Sigmoid colon (tissue), 7 donors: Measurements from ENCODE around the gene RGS19. TPM values are rescaled to one million over a fixed set of nuclear protein-coding genes. Genes with fewer than 3 reads are reported as not detected.

ENCODE experiments used
- DNase-seq: peaks from one replicate; pipeline ENCODE4 v3.0.0-alpha.2; 2019
- H3K27ac ChIP-seq, 4 donors: fragments of 200-600 bp; sonication (generic); one replicate each; pipeline ENCODE4 v1.5.1; 2016 to 2019; ENCODE audit warnings: mild to moderate bottlenecking in 1 of 4
- H3K27me3 ChIP-seq, 3 donors: fragments of 200-600 bp; sonication (generic); one replicate each; pipeline ENCODE4 v1.5.1; 2019; ENCODE audit warnings: mild to moderate bottlenecking in 1 of 3
- H3K36me3 ChIP-seq, 4 donors: fragments of 200-600 bp; sonication (generic); one replicate each; pipeline ENCODE4 v1.5.1; 2016 to 2019
- H3K4me1 ChIP-seq, 4 donors: fragments of 200-600 bp; sonication (generic); one replicate each; pipeline ENCODE4 v1.5.1; 2017 to 2019
- H3K4me3 ChIP-seq, 4 donors: fragments of 200-600 bp; sonication (generic); one replicate each; pipeline ENCODE4 v1.5.1; 2017 to 2019; ENCODE audit warnings: mild to moderate bottlenecking in 2 of 4, moderate library complexity in 1 of 4
- H3K9me3 ChIP-seq, 4 donors: fragments of 200-600 bp in 3 of 4; sonication (generic) in 3 of 4; one replicate each; pipeline versions ENCODE4 v1.5.1 to v1.6.1; 2013 to 2019
- EP300 ChIP-seq, 4 donors: sonication (generic); formaldehyde crosslinking; IDR thresholded peaks; one replicate each; pipeline ENCODE4 v1.6.1; 2017; ENCODE audit warnings: antibody characterized with exemption in 4 of 4
- POLR2A ChIP-seq, 2 donors: fragments of 450-650 bp; IDR thresholded peaks; one replicate each; pipeline ENCODE4 v1.6.1; 2016; ENCODE audit warnings: antibody characterized with exemption in 2 of 2, mild to moderate bottlenecking in 2 of 2, moderate library complexity in 2 of 2
- POLR2AphosphoS5 ChIP-seq, 4 donors: sonication (generic); formaldehyde crosslinking; IDR thresholded peaks; one replicate each; pipeline ENCODE4 v1.6.1; 2017; ENCODE audit warnings: antibody characterized with exemption in 4 of 4
- WGBS, 2 donors: extraction: QIAGEN DNeasy Blood & Tissue Kit; methylation state at CpG; one replicate each; pipeline ENCODE4 v1.1.7; 2013; 5-methylcytosine and 5-hydroxymethylcytosine counted together
- intact Hi-C: fragments of 100-400 bp; cut with DNase I; formaldehyde crosslinking; loops from one replicate; pipeline ENCODE4 v1.15.1; 2023
- polyA plus RNA-seq, 3 donors: library from polyadenylated mRNA; stranded (reverse); fragments of 200-250 nt; gene quantifications; one replicate each; pipeline ENCODE4 v1.2.3, GENCODE V29; 2013
- total RNA-seq, 4 donors: library from RNA; depleted of rRNA; stranded (reverse); fragments of >200 nt; gene quantifications; one replicate each; pipeline ENCODE4 v1.1.0, GENCODE V29; 2016
- TF ChIP-seq, protein P1 (sequence below), 4 experiments: fragments of 450-650 bp in 3 of 4; fragments of 200-600 bp in 1 of 4; IDR thresholded peaks; one replicate each; pipeline ENCODE4 v1.5.1; 2016 to 2019; ENCODE audit warnings: antibody characterized with exemption in 4 of 4, mild to moderate bottlenecking in 3 of 4, moderate library complexity in 2 of 4
- donor health status: healthy with polysubstance abuse.
- donor health status: Bipolar disorder and iron deficiency.
- donor health status: healthy.

The RGS19 gene
- total and polyA plus RNA-seq, 7 donors: 7.5 to 22.0 (median 11.6) TPM

DNA sequence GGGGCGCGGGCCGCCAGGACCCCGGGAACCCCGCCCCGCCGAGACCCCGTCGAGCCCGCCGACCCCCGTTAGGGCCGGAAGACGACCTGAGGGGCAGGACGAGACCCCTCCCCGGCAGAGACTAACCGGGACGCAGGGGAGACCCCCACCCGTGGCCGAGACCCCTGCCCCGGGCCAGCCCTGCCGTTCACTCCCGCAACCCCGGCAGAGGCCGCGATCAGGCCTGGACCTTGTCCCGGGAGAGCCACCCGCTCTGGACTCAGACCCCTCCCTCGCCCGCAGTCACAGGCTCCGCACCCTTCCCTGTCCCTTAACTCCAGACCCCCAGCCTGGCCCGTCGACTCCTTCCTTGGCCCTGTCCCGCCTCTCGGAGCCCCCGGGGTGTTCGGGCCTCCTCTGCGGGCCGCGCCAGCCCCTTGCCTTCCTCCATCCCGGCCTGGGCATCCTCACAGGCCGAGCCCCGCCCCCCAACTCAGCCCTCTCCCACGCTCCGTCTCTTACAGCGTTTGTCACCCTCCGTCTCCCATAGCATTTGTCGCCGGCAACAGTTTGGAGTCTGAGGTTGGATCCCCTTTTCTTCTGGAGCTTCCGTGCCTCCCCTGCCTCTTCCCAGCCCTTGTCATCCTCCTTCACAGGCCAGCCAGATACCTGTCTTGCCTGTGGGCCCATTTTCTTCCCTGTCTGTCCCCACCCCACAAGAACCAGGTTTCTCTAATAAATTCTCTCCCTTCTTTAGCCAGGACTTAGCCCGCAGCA is 15.8 kb downstream of the RGS19 start:
- 5% methylated on average over 51 of the region's 51 CpGs for WGBS, 2 donors
- intact Hi-C loops: loop anchor here (1.0 kb wide), 1 partner anchor 82 kb away; the partner anchor contains the start of gene PRPF6
- Histone ChIP-seq H3K36me3 (no peaks in the 10 kb centered on the region), H3K27ac (peak overlapping the region; percentile 77 to 91 (median 88)), H3K9me3 (no peaks in the 10 kb centered on the region), H3K4me1 (peaks cover 0 to 29% (median 25%) of the 10 kb centered on the region in 4 donors), H3K4me3 (peak overlapping the region; percentile 72 to 95 (median 89)), H3K27me3 (no peaks in the 10 kb centered on the region)
- no peak for DNase-seq
- TF ChIP-seq, protein P1, sequence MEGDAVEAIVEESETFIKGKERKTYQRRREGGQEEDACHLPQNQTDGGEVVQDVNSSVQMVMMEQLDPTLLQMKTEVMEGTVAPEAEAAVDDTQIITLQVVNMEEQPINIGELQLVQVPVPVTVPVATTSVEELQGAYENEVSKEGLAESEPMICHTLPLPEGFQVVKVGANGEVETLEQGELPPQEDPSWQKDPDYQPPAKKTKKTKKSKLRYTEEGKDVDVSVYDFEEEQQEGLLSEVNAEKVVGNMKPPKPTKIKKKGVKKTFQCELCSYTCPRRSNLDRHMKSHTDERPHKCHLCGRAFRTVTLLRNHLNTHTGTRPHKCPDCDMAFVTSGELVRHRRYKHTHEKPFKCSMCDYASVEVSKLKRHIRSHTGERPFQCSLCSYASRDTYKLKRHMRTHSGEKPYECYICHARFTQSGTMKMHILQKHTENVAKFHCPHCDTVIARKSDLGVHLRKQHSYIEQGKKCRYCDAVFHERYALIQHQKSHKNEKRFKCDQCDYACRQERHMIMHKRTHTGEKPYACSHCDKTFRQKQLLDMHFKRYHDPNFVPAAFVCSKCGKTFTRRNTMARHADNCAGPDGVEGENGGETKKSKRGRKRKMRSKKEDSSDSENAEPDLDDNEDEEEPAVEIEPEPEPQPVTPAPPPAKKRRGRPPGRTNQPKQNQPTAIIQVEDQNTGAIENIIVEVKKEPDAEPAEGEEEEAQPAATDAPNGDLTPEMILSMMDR (IDR thresholded peaks at IDR 0.05): no peak
- TF ChIP-seq POLR2A (IDR thresholded peaks at IDR 0.05) (no peak), POLR2AphosphoS5 (IDR thresholded peaks at IDR 0.05) (no peak), EP300 (IDR thresholded peaks at IDR 0.05) (no peak)

DNA sequence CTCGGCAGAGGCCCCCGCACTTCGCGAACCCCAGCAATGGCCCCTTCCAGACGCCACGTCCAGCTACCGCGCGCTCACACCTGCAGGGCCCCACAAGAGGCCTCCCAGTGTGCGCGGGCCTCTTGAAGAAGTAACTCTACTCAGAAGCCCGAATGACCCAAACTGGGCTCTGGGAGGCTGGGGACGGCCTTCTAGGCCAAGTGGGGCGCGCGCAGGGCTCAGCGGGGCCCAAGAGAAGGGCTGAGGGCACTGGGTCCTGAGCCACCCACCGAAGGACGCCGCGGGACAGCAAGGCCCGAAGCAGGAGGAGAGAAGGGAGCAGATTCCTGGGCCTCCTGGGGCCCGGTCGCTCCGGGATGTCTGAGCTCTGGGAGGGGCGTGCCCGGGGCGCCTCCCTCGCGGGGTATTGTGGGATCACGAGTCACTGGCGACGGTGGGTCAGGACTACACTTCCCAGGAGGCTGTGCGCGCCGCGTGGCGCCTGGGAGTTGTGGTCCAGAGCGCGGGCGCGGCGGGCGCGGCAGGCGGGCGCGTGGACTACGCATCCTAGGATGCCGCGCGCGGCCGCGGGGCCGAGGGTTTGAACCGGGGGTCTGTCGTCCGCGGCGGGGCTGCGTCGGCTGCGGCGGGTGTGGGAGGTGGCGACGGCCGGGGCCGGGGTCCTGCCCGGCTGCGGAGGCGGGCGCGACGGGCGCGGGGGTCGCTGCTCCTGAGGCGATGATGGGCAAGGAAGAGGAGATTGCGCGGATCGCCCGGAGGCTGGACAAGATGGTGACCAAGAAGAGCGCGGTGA is 16.5 kb downstream of the RGS19 start, which contains the start of gene TCEA2:
TSS of gene TCEA2 (plus strand) at position 603 of the 793 bp plus-strand sequence. CDS start at position 718, 115 bp downstream.
- no peaks in the 10 kb centered on the region for H3K9me3 ChIP-seq
- H3K4me3 ChIP-seq: peak within 1 kb of the TSS; percentile 72 to 95 (median 89)
- TF ChIP-seq POLR2A (IDR thresholded peaks at IDR 0.05): peak; percentile 72 to 82
- TF ChIP-seq POLR2AphosphoS5 (IDR thresholded peaks at IDR 0.05): peak; percentile 79 to 95 (median 90)
- TF ChIP-seq, protein P1 (IDR thresholded peaks at IDR 0.05): no peak
- TF ChIP-seq EP300 (IDR thresholded peaks at IDR 0.05): no peak
- 8 to 11% methylated on average over 85 of the region's 85 CpGs for WGBS, 2 donors
- intact Hi-C loops: loop anchor here (1.0 kb wide), 1 partner anchor 81 kb away; the partner anchor contains the start of gene PRPF6
- peak within 1 kb of the TSS; percentile 77 to 91 (median 88) for H3K27ac ChIP-seq
- H3K4me1 ChIP-seq: peaks cover 0 to 31% (median 25%) of the 10 kb centered on the region in 4 donors
- no peaks in the 10 kb centered on the region for H3K27me3 ChIP-seq
- no peaks in the 10 kb centered on the region for H3K36me3 ChIP-seq
- DNase-seq: peak; percentile 98

DNA sequence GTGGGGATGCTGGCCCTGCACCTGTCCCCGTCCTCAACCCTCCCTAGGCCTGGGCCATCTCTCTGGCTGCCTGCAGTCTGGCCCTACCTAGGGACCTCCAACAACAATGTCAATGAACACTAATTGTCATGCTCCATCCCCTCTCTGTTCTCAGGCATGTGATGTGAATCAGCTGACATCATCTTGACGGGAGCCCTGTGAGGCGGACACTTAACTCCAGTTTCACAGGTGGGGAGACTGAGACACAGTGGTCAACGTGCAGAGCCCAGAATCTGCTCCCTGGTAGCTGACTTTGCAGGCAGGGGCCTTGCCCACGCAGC is 17.1 kb downstream of the RGS19 start:
- intact Hi-C loops: no loop called here
- H3K36me3 ChIP-seq: no peaks in the 10 kb centered on the region
- no peak for DNase-seq
- H3K4me1 ChIP-seq: peaks cover 0 to 36% (median 25%) of the 10 kb centered on the region in 4 donors
- H3K27me3 ChIP-seq: no peaks in the 10 kb centered on the region
- H3K9me3 ChIP-seq: no peaks in the 10 kb centered on the region
- 66 to 74% methylated on average over 5 of the region's 5 CpGs for WGBS, 2 donors
- H3K4me3 ChIP-seq: peak overlapping the region; percentile 72 to 95 (median 89)
- peak overlapping the region; percentile 77 to 91 (median 88) for H3K27ac ChIP-seq
- TF ChIP-seq POLR2AphosphoS5 (IDR thresholded peaks at IDR 0.05) (no peak), EP300 (IDR thresholded peaks at IDR 0.05) (no peak)
- TF ChIP-seq, protein P1 (IDR thresholded peaks at IDR 0.05): no peak

DNA sequence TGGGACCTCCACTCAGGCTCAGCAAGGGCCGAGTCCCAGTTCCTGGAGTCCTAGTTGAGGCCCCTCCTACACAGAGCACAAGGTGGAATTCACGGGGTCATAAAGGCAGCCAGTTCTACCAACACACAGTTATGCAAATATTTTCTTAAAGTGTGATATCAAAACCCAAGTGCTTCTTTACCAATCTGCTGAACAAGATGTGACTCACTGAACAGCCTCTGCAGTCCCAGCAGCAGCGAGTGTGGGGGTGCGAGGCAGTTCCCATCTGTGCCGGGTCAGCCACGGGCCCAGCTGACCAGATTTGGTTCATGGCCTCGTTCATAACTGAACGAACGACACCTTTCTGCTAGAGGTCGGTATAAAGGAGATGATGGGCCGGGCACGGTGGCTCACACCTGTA is 20.8 kb downstream of the RGS19 start:
- intact Hi-C loops: no loop called here
- H3K4me3 ChIP-seq: no peak overlapping the region

More for the DNA sequence above, 20.8 kb downstream of the RGS19 start:
- Histone ChIP-seq H3K27ac (no peak overlapping the region), H3K9me3 (no peaks in the 10 kb centered on the region), H3K4me1 (peaks cover 0 to 15% (median 9%) of the 10 kb centered on the region in 4 donors), H3K27me3 (peaks cover 0 to 29% (median 24%) of the 10 kb centered on the region in 3 donors), H3K36me3 (no peaks in the 10 kb centered on the region)
- TF ChIP-seq, protein P1 (IDR thresholded peaks at IDR 0.05): no peak
- TF ChIP-seq EP300 (IDR thresholded peaks at IDR 0.05) (no peak), POLR2AphosphoS5 (IDR thresholded peaks at IDR 0.05) (no peak), POLR2A (IDR thresholded peaks at IDR 0.05) (no peak)
- DNase-seq: no peak
- WGBS, 2 donors: 37 to 73% methylated on average over 12 of the region's 12 CpGs
